Measurements from ENCODE around the gene ATXN1.

GRCh38 chr6:16727996-16728395 is 33.3 kb downstream of the ATXN1 start:
- TF ChIP-seq CTCF (conservative IDR thresholded peaks at IDR 0.05; ENCODE audit: low read depth, low read length) (no peak), EZH2 (IDR thresholded peaks at IDR 0.05; ENCODE audit: low read length, unreplicated experiment) (no peak), EZH2phosphoT487 (IDR thresholded peaks at IDR 0.05; ENCODE audit: borderline replicate concordance, low read length) (no peak)

Data from PC-3 (cell line).